Breast epithelium (tissue), 3 donors: ENCODE data around the gene PCARE.

Experiments used
- POLR2A ChIP-seq: fragments of 450-650 bp; IDR thresholded peaks from one replicate; pipeline ENCODE4 v1.6.1; 2016; ENCODE audit warnings: antibody characterized with exemption, mild to moderate bottlenecking, moderate library complexity
- POLR2AphosphoS5 ChIP-seq, 3 donors: sonication (generic); formaldehyde crosslinking; IDR thresholded peaks; one replicate each; pipeline ENCODE4 v1.6.1; 2017; ENCODE audit warnings: antibody characterized with exemption in 3 of 3
- TF ChIP-seq, protein P1 (sequence below), 3 donors: fragments of 450-650 bp; IDR thresholded peaks; one replicate each; pipeline ENCODE4 v1.5.1; 2016 to 2017; ENCODE audit warnings: antibody characterized with exemption in 3 of 3, mild to moderate bottlenecking in 3 of 3, moderate library complexity in 3 of 3

GRCh38 chr2:29050591-29050990 lies 23.7 kb downstream of the PCARE start:
- TF ChIP-seq, protein P1, sequence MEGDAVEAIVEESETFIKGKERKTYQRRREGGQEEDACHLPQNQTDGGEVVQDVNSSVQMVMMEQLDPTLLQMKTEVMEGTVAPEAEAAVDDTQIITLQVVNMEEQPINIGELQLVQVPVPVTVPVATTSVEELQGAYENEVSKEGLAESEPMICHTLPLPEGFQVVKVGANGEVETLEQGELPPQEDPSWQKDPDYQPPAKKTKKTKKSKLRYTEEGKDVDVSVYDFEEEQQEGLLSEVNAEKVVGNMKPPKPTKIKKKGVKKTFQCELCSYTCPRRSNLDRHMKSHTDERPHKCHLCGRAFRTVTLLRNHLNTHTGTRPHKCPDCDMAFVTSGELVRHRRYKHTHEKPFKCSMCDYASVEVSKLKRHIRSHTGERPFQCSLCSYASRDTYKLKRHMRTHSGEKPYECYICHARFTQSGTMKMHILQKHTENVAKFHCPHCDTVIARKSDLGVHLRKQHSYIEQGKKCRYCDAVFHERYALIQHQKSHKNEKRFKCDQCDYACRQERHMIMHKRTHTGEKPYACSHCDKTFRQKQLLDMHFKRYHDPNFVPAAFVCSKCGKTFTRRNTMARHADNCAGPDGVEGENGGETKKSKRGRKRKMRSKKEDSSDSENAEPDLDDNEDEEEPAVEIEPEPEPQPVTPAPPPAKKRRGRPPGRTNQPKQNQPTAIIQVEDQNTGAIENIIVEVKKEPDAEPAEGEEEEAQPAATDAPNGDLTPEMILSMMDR (IDR thresholded peaks at IDR 0.05), result no peak
- TF ChIP-seq POLR2AphosphoS5 (IDR thresholded peaks at IDR 0.05) (no peak), POLR2A (no peak)
